ENCODE results near the gene LDLRAD2. TPM values are rescaled to one million over a fixed set of nuclear protein-coding genes. Genes with fewer than 3 reads are reported as not detected.

Gene LDLRAD2
- total and polyA plus RNA-seq, 2 of the 8 experiments (the other 6 are each of a cell fraction or from before 2014, with no cell fraction given), result 0.48 to 0.74 TPM

- TF ChIP-seq EP300 (IDR thresholded peaks at IDR 0.05; ENCODE audit: borderline replicate concordance in 1 of 2, low read depth in 2 of 2, low read length in 2 of 2), result no peak
- no peak for TF ChIP-seq SIX5 (IDR thresholded peaks at IDR 0.05; ENCODE audit: low read depth, low read length)
- peak; percentile 79 for TF ChIP-seq TAF1 (IDR thresholded peaks at IDR 0.05; ENCODE audit: low read depth, low read length)
- no peak for TF ChIP-seq SIN3A (conservative IDR thresholded peaks at IDR 0.05 in 1 of 2, IDR thresholded peaks at IDR 0.05 in 1 of 2; ENCODE audit: low read depth in 1 of 2, low read length in 2 of 2)
- TF ChIP-seq CEBPB (IDR thresholded peaks at IDR 0.05; ENCODE audit: low read depth, low read length), result no peak
- TF ChIP-seq ATF3 (IDR thresholded peaks at IDR 0.05; ENCODE audit: insufficient read depth, low read depth, low read length), result no peak
- TF ChIP-seq NRF1 (IDR thresholded peaks at IDR 0.05; ENCODE audit: low read depth, low read length), result no peak
- peak in 1 of 2 experiments; percentile 66; a peak in 2 of 3 replicates for TF ChIP-seq POLR2A (IDR thresholded peaks at IDR 0.05; ENCODE audit: control extremely low read depth in 1 of 2, low read depth in 2 of 2, low read length in 2 of 2)
- no peak for TF ChIP-seq NANOG (IDR thresholded peaks at IDR 0.05; ENCODE audit: insufficient read depth, low read depth, low read length, poor library complexity, severe bottlenecking)
- TF ChIP-seq CHD1 (IDR thresholded peaks at IDR 0.05; ENCODE audit: low read depth, low read length), result no peak
- peak; percentile 43; the same call in 1 of the 2 replicates for TF ChIP-seq SP4 (IDR thresholded peaks at IDR 0.05; ENCODE audit: low read length)
- no peak for TF ChIP-seq JUN (IDR thresholded peaks at IDR 0.05; ENCODE audit: low read depth, low read length)
- no peak for TF ChIP-seq MAFK (IDR thresholded peaks at IDR 0.05; ENCODE audit: low read depth, low read length)
- 0 out of 2 replicates have a peak, but pooled peaks have one; percentile 52 for TF ChIP-seq GABPA (IDR thresholded peaks at IDR 0.05; ENCODE audit: borderline replicate concordance, insufficient read depth, low read length)
- no peak for TF ChIP-seq CBX5 (IDR thresholded peaks at IDR 0.05; ENCODE audit: low read depth, low read length)
- TF ChIP-seq HDAC2 (IDR thresholded peaks at IDR 0.05; ENCODE audit: borderline replicate concordance in 1 of 2, low read depth in 2 of 2, low read length in 2 of 2), result peak; percentile 93 to 95; a peak in 2 of 4 replicates
- no peak for TF ChIP-seq TCF12 (IDR thresholded peaks at IDR 0.05; ENCODE audit: low read depth, low read length)
- TF ChIP-seq POLR2AphosphoS5 (IDR thresholded peaks at IDR 0.05; ENCODE audit: low read depth, low read length), result peak; percentile 76; the same call in 1 of the 2 replicates
- peak; percentile 95 for TF ChIP-seq RBBP5 (IDR thresholded peaks at IDR 0.05; ENCODE audit: borderline replicate concordance, low read depth, low read length)
- no peak for TF ChIP-seq EZH2 (IDR thresholded peaks at IDR 0.05; ENCODE audit: low read depth, low read length, severe bottlenecking)
- TF ChIP-seq JUND (IDR thresholded peaks at IDR 0.05; ENCODE audit: low read length), result no peak
- TF ChIP-seq ATF2 (IDR thresholded peaks at IDR 0.05; ENCODE audit: low read length), result no peak
Measured at GRCh38 chr1:21814241-21814918, 2.3 kb downstream of the LDLRAD2 start (continued).

All from H1 (cell line).